Measurements from ENCODE around the gene SFTPB.
A peak's percentile ranks its signal among the peaks of the same experiment; 100 is the strongest.
"Not testable (repeated sequence)": the region's sequence is repeated elsewhere in the genome, so short reads cannot be mapped to it uniquely, and the experiment has no call there.

The SFTPB gene

GRCh38 chr2:85652056-85652455 is 15.9 kb downstream of the SFTPB start:
- DNase-seq = no peak

- DNase-seq = no peak
Measured at GRCh38 chr2:85651097-85651496, 16.9 kb downstream of the SFTPB start.

GRCh38 chr2:85650456-85650855 is 17.5 kb downstream of the SFTPB start:
- DNase-seq = no peak

- DNase-seq = no peak
Measured at GRCh38 chr2:85649201-85650190, 18.5 kb downstream of the SFTPB start.

GRCh38 chr2:85648619-85649018 is 19.4 kb downstream of the SFTPB start:
- DNase-seq = no peak

GRCh38 chr2:85647823-85648526 is 20.0 kb downstream of the SFTPB start:
- no peak for DNase-seq

- DNase-seq = no peak
Measured at GRCh38 chr2:85646166-85646565, 21.8 kb downstream of the SFTPB start.

GRCh38 chr2:85644909-85645308 is 23.1 kb downstream of the SFTPB start:
- DNase-seq = no peak

- DNase-seq = no peak
Measured at GRCh38 chr2:85642725-85643124, 25.3 kb downstream of the SFTPB start.

GRCh38 chr2:85635636-85636035 is 32.4 kb downstream of the SFTPB start:
- DNase-seq = no peak

- no peak for DNase-seq
Measured at GRCh38 chr2:85635011-85635410, 33.0 kb downstream of the SFTPB start.

- DNase-seq = no peak
Measured at GRCh38 chr2:85631316-85631715, 36.7 kb downstream of the SFTPB start.

- DNase-seq = no peak
Measured at GRCh38 chr2:85628658-85629057, 39.3 kb downstream of the SFTPB start.

GRCh38 chr2:85623991-85624390 is 44.0 kb downstream of the SFTPB start:
- no peak for DNase-seq

GRCh38 chr2:85621338-85621737 is 46.7 kb downstream of the SFTPB start:
- no peak for DNase-seq

GRCh38 chr2:85619617-85620016 is 48.4 kb downstream of the SFTPB start:
- DNase-seq = no peak

GRCh38 chr2:85617723-85618122 is 50.3 kb downstream of the SFTPB start:
- DNase-seq = not testable (repeated sequence)

GRCh38 chr2:85615413-85615728 is 52.6 kb downstream of the SFTPB start:
- DNase-seq = no peak

GRCh38 chr2:85614757-85615156 is 53.2 kb downstream of the SFTPB start:
- not testable (repeated sequence) for DNase-seq

GRCh38 chr2:85613717-85614515 is 54.1 kb downstream of the SFTPB start:
- no peak for DNase-seq

- DNase-seq = peak; percentile 74
Measured at GRCh38 chr2:85611705-85612587, 56.1 kb downstream of the SFTPB start, which contains the start of gene C2orf68. Gene C2orf68, minus strand, starts transcription at chr2:85612066. Its CDS starts 82 bp downstream, at chr2:85611984.

GRCh38 chr2:85611217-85611704 is 56.7 kb downstream of the SFTPB start:
- no peak for DNase-seq
